HG02973 (cell line): Measurements from ENCODE around the gene HACL1.
"Not testable (repeated sequence)": the region's sequence is repeated elsewhere in the genome, so short reads cannot be mapped to it uniquely, and the experiment has no call there.

Experiments used
- ATAC-seq: cut with Tn5 transposase; IDR thresholded peaks from one replicate; pipeline ENCODE4 v1.9.1; 2021; ENCODE audit warnings: moderate library complexity; ENCODE audit not compliant: unreplicated experiment

HACL1 gene

GRCh38 chr3:15581471-15582394, 19.6 kb downstream of the HACL1 start:
- no peak for ATAC-seq

- ATAC-seq: no peak
Observed at GRCh38 chr3:15579051-15579450, 22.3 kb downstream of the HACL1 start.

- ATAC-seq: no peak
Observed at GRCh38 chr3:15578289-15578867, 23.0 kb downstream of the HACL1 start.

GRCh38 chr3:15576475-15576874, 24.9 kb downstream of the HACL1 start:
- ATAC-seq: no peak

- no peak for ATAC-seq
Observed at GRCh38 chr3:15575446-15575845, 25.9 kb downstream of the HACL1 start.

GRCh38 chr3:15572138-15572537, 29.2 kb downstream of the HACL1 start:
- ATAC-seq: no peak

GRCh38 chr3:15563190-15563589, 38.2 kb downstream of the HACL1 start:
- ATAC-seq: no peak

GRCh38 chr3:15562560-15562959, 38.8 kb downstream of the HACL1 start:
- ATAC-seq: no peak

- no peak for ATAC-seq
Observed at GRCh38 chr3:15558581-15558980, 42.8 kb downstream of the HACL1 start.

GRCh38 chr3:15557511-15557946, 43.8 kb downstream of the HACL1 start:
- peak; percentile 71 for ATAC-seq

GRCh38 chr3:15556512-15556911, 44.9 kb downstream of the HACL1 start:
- ATAC-seq: peak; percentile 85

- no peak for ATAC-seq
Observed at GRCh38 chr3:15553749-15554148, 47.6 kb downstream of the HACL1 start.

GRCh38 chr3:15551902-15552301, 49.5 kb downstream of the HACL1 start:
- no peak for ATAC-seq

- ATAC-seq: no peak
Observed at GRCh38 chr3:15549846-15550245, 51.5 kb downstream of the HACL1 start.

GRCh38 chr3:15542614-15543013, 58.8 kb downstream of the HACL1 start:
- no peak for ATAC-seq

GRCh38 chr3:15541371-15541770, 60.0 kb downstream of the HACL1 start:
- ATAC-seq: no peak

GRCh38 chr3:15539066-15539465, 62.3 kb downstream of the HACL1 start:
- no peak for ATAC-seq

GRCh38 chr3:15538345-15538744, 63.0 kb downstream of the HACL1 start:
- no peak for ATAC-seq

GRCh38 chr3:15536856-15537255, 64.5 kb downstream of the HACL1 start:
- ATAC-seq: no peak

GRCh38 chr3:15535732-15536131, 65.6 kb downstream of the HACL1 start:
- no peak for ATAC-seq

- not testable (repeated sequence) for ATAC-seq
Observed at GRCh38 chr3:15532614-15533013, 68.8 kb downstream of the HACL1 start.

- ATAC-seq: no peak
Observed at GRCh38 chr3:15531346-15531745, 70.0 kb downstream of the HACL1 start.
